GM12873 (cell line): ENCODE data around the gene GLDC.

Experiments used
- CTCF ChIP-seq: IDR thresholded peaks from 2 replicates; pipeline ENCODE4 v1.5.1; 2012; ENCODE audit warnings: low read depth, mild to moderate bottlenecking, moderate library complexity, low read length, control low read depth; ENCODE audit not compliant: insufficient read depth; ENCODE audit errors: missing control alignments

GLDC gene

GRCh38 chr9:6645355-6646292 is at the start of gene GLDC:
GLDC (minus strand) TSS chr9:6645729; CDS start chr9:6645499, 230 bp downstream.
- no peak for TF ChIP-seq CTCF

- no peak for TF ChIP-seq CTCF
Measured at GRCh38 chr9:6692881-6693361, 47.4 kb upstream of the GLDC start.

- TF ChIP-seq CTCF = no peak
Measured at GRCh38 chr9:6692433-6692832, 46.9 kb upstream of the GLDC start.

GRCh38 chr9:6689893-6690674 is 44.6 kb upstream of the GLDC start:
- TF ChIP-seq CTCF = no peak

- TF ChIP-seq CTCF = no peak
Measured at GRCh38 chr9:6687180-6687579, 41.7 kb upstream of the GLDC start.

- TF ChIP-seq CTCF = peak; percentile 50
Measured at GRCh38 chr9:6686396-6686795, 40.9 kb upstream of the GLDC start.

- no peak for TF ChIP-seq CTCF
Measured at GRCh38 chr9:6681957-6682501, 36.5 kb upstream of the GLDC start.
